Measurements from ENCODE around the gene SMIM11. TPM values are rescaled to one million over a fixed set of nuclear protein-coding genes. Genes with fewer than 3 reads are reported as not detected.

Gene SMIM11
- total RNA-seq, 2 experiments from 2014 or later = 17.7 to 21.1 TPM

- H3K27me3 Mint-ChIP-seq = no peaks in the 10 kb centered on the region
- no peaks in the 10 kb centered on the region for H3K9me3 Mint-ChIP-seq
- H3K36me3 Mint-ChIP-seq (ENCODE audit: low read depth) = no peaks in the 10 kb centered on the region
- no peak overlapping the region for H3K27ac Mint-ChIP-seq
- ChIA-PET POLR2A (no interaction called here), CTCF (interaction anchor here (1.0 to 2.0 kb wide), 2 partner anchors 10 to 419 kb away, joined by 3 to 5 read pairs; no protein-coding TSS in a partner anchor)
- no peak overlapping the region for H3K4me3 Mint-ChIP-seq
- no peak for DNase-seq
- H3K4me1 Mint-ChIP-seq = peaks cover 9% of the 10 kb centered on the region
These were observed 31.4 kb upstream of the SMIM11 start for GRCh38 chr21:34343838-34344381.

GRCh38 chr21:34344584-34344983, 30.7 kb upstream of the SMIM11 start:
- H3K27me3 Mint-ChIP-seq = no peaks in the 10 kb centered on the region
- H3K36me3 Mint-ChIP-seq (ENCODE audit: low read depth) = no peaks in the 10 kb centered on the region
- peaks cover 9% of the 10 kb centered on the region for H3K4me1 Mint-ChIP-seq
- H3K27ac Mint-ChIP-seq = no peak overlapping the region
- ChIA-PET POLR2A (no interaction called here), CTCF (interaction anchor here (0.7 to 1.3 kb wide), 3 partner anchors 10 to 536 kb away, joined by 3 to 4 read pairs (median 3); no protein-coding TSS in a partner anchor)
- H3K4me3 Mint-ChIP-seq = no peak overlapping the region
- DNase-seq = no peak
- H3K9me3 Mint-ChIP-seq = no peaks in the 10 kb centered on the region

GRCh38 chr21:34345091-34345871, 30.0 kb upstream of the SMIM11 start:
- H3K4me1 Mint-ChIP-seq = peaks cover 9% of the 10 kb centered on the region
- no peak overlapping the region for H3K4me3 Mint-ChIP-seq
- ChIA-PET POLR2A (no interaction called here), CTCF (interaction anchor here (0.7 to 2.1 kb wide), 3 partner anchors 9 to 537 kb away, joined by 3 to 13 read pairs (median 4); no protein-coding TSS in a partner anchor)
- no peaks in the 10 kb centered on the region for H3K9me3 Mint-ChIP-seq
- no peak overlapping the region for H3K27ac Mint-ChIP-seq
- H3K36me3 Mint-ChIP-seq (ENCODE audit: low read depth) = no peaks in the 10 kb centered on the region
- no peak for DNase-seq
- H3K27me3 Mint-ChIP-seq = no peaks in the 10 kb centered on the region

GRCh38 chr21:34345892-34346291, 29.4 kb upstream of the SMIM11 start:
- Mint-ChIP-seq H3K4me1 (peaks cover 6% of the 10 kb centered on the region), H3K36me3 (ENCODE audit: low read depth) (no peaks in the 10 kb centered on the region), H3K9me3 (no peaks in the 10 kb centered on the region), H3K27me3 (no peaks in the 10 kb centered on the region), H3K4me3 (no peak overlapping the region), H3K27ac (no peak overlapping the region)
- no peak for DNase-seq
- ChIA-PET POLR2A (no interaction called here), CTCF (interaction anchor here (0.6 to 2.1 kb wide), 2 partner anchors 280 to 422 kb away, joined by 3 to 13 read pairs; no protein-coding TSS in a partner anchor)

GRCh38 chr21:34348890-34349519, 26.3 kb upstream of the SMIM11 start:
- no peak for DNase-seq
- POLR2A ChIA-PET = no interaction called here
- Mint-ChIP-seq H3K4me3 (no peak overlapping the region), H3K27ac (no peak overlapping the region), H3K9me3 (peaks cover 7% of the 10 kb centered on the region), H3K27me3 (no peaks in the 10 kb centered on the region), H3K36me3 (ENCODE audit: low read depth) (no peaks in the 10 kb centered on the region), H3K4me1 (peaks cover 10% of the 10 kb centered on the region)
- CTCF ChIA-PET = interaction anchor here (1.7 to 2.7 kb wide), 4 partner anchors 18 to 425 kb away, joined by 3 to 34 read pairs (median 10); no protein-coding TSS in a partner anchor

GRCh38 chr21:34351786-34352241, 23.5 kb upstream of the SMIM11 start:
- DNase-seq = peak; percentile 23
- Mint-ChIP-seq H3K27me3 (peaks cover 9% of the 10 kb centered on the region), H3K27ac (no peak overlapping the region), H3K9me3 (peaks cover 7% of the 10 kb centered on the region), H3K4me1 (peaks cover 11% of the 10 kb centered on the region), H3K36me3 (ENCODE audit: low read depth) (no peaks in the 10 kb centered on the region), H3K4me3 (no peak overlapping the region)
- POLR2A ChIA-PET = no interaction called here
- CTCF ChIA-PET = interaction anchor here (0.6 to 2.7 kb wide), 3 partner anchors 15 to 1237 kb away, joined by 3 to 12 read pairs (median 7); no protein-coding TSS in a partner anchor

- CTCF ChIA-PET = no interaction called here
- POLR2A ChIA-PET = no interaction called here
- DNase-seq = no peak
- H3K9me3 Mint-ChIP-seq = peaks cover 7% of the 10 kb centered on the region
- no peak overlapping the region for H3K27ac Mint-ChIP-seq
- H3K36me3 Mint-ChIP-seq (ENCODE audit: low read depth) = no peaks in the 10 kb centered on the region
- peaks cover 12% of the 10 kb centered on the region for H3K27me3 Mint-ChIP-seq
- no peak overlapping the region for H3K4me3 Mint-ChIP-seq
- H3K4me1 Mint-ChIP-seq = peaks cover 9% of the 10 kb centered on the region
These were observed 22.8 kb upstream of the SMIM11 start for GRCh38 chr21:34352556-34352955.

GRCh38 chr21:34353182-34353581, 22.1 kb upstream of the SMIM11 start:
- no peak for DNase-seq
- CTCF ChIA-PET = no interaction called here
- Mint-ChIP-seq H3K4me3 (no peak overlapping the region), H3K9me3 (peaks cover 7% of the 10 kb centered on the region), H3K27me3 (peaks cover 13% of the 10 kb centered on the region), H3K36me3 (ENCODE audit: low read depth) (no peaks in the 10 kb centered on the region), H3K4me1 (peaks cover 5% of the 10 kb centered on the region), H3K27ac (no peak overlapping the region)
- POLR2A ChIA-PET = no interaction called here

GRCh38 chr21:34354836-34355235, 20.5 kb upstream of the SMIM11 start:
- ChIA-PET CTCF (interaction anchor here (1.3 to 1.4 kb wide), 3 partner anchors 10 to 431 kb away, joined by 4 to 8 read pairs (median 5); no protein-coding TSS in a partner anchor), POLR2A (no interaction called here)
- H3K4me1 Mint-ChIP-seq = peaks cover 5% of the 10 kb centered on the region

GRCh38 chr21:34355570-34355969, 19.7 kb upstream of the SMIM11 start:
- Mint-ChIP-seq H3K4me1 (peaks cover 5% of the 10 kb centered on the region), H3K36me3 (ENCODE audit: low read depth) (no peaks in the 10 kb centered on the region), H3K27ac (no peak overlapping the region), H3K9me3 (peaks cover 9% of the 10 kb centered on the region), H3K4me3 (no peak overlapping the region), H3K27me3 (peaks cover 23% of the 10 kb centered on the region)
- POLR2A ChIA-PET = no interaction called here
- CTCF ChIA-PET = interaction anchor here (1.2 kb wide), 1 partner anchor 432 kb away, joined by 5 read pairs; no protein-coding TSS in a partner anchor
- no peak for DNase-seq

More at GRCh38 chr21:34354836-34355235, 20.5 kb upstream of the SMIM11 start:
- peaks cover 20% of the 10 kb centered on the region for H3K27me3 Mint-ChIP-seq
- no peak overlapping the region for H3K27ac Mint-ChIP-seq
- no peak for DNase-seq
- no peak overlapping the region for H3K4me3 Mint-ChIP-seq
- H3K36me3 Mint-ChIP-seq (ENCODE audit: low read depth) = no peaks in the 10 kb centered on the region
- peaks cover 9% of the 10 kb centered on the region for H3K9me3 Mint-ChIP-seq

- no peak for DNase-seq
- Mint-ChIP-seq H3K27ac (no peak overlapping the region), H3K4me1 (peaks cover 11% of the 10 kb centered on the region), H3K36me3 (ENCODE audit: low read depth) (no peaks in the 10 kb centered on the region), H3K4me3 (no peak overlapping the region), H3K9me3 (peaks cover 2% of the 10 kb centered on the region), H3K27me3 (peaks cover 30% of the 10 kb centered on the region)
- ChIA-PET POLR2A (no interaction called here), CTCF (no interaction called here)
These were observed 17.4 kb upstream of the SMIM11 start for GRCh38 chr21:34357889-34358288.

- Mint-ChIP-seq H3K9me3 (peaks cover 2% of the 10 kb centered on the region), H3K27ac (no peak overlapping the region), H3K4me1 (peaks cover 8% of the 10 kb centered on the region), H3K4me3 (no peak overlapping the region), H3K36me3 (ENCODE audit: low read depth) (no peaks in the 10 kb centered on the region), H3K27me3 (peaks cover 30% of the 10 kb centered on the region)
- POLR2A ChIA-PET = no interaction called here
- DNase-seq = no peak
- CTCF ChIA-PET = interaction anchor here (1.5 kb wide), 1 partner anchor 11 kb away, joined by 5 read pairs; no protein-coding TSS in a partner anchor
These were observed 16.4 kb upstream of the SMIM11 start for GRCh38 chr21:34358866-34359265.

All from activated CD4-positive, alpha-beta T cell treated with anti-CD3 and anti-CD28 coated beads, Interleukin-2, amount 10 ng/mL, durations not matched to agents 7 days and 5 days (primary cell).